Cardiac fibroblast (primary cell): ENCODE measurements around the gene MACROD2.

Source experiments
- DNase-seq, 2 donors: peaks; one replicate each; pipeline versions ENCODE4 v3.0.0 to v3.0.0-alpha.2; 2010; ENCODE audit warnings: low read depth in 2 of 2
- H3K4me3 ChIP-seq, 2 donors: replicated peaks in 1 of 2; 1 replicate in 1 of 2; 2 replicates in 1 of 2; pipeline ENCODE4 v1.5.1; 2011; ENCODE audit warnings: low read depth in 2 of 2, low read length in 2 of 2, mild to moderate bottlenecking in 2 of 2, moderate library complexity in 1 of 2
- CTCF ChIP-seq: IDR thresholded peaks from one replicate; pipeline ENCODE4 v1.5.1; 2011; ENCODE audit warnings: low read depth, mild to moderate bottlenecking, low read length, inconsistent platforms

Gene MACROD2

GRCh38 chr20:15623215-15623614 is 1627.9 kb downstream of the MACROD2 start:
- H3K4me3 ChIP-seq: no peak overlapping the region
- DNase-seq: no peak
- no peak for TF ChIP-seq CTCF

GRCh38 chr20:15625981-15626380 is 1630.7 kb downstream of the MACROD2 start:
- DNase-seq: no peak
- TF ChIP-seq CTCF: no peak
- no peak overlapping the region for H3K4me3 ChIP-seq

GRCh38 chr20:15627089-15627488 is 1631.8 kb downstream of the MACROD2 start:
- no peak for DNase-seq
- no peak for TF ChIP-seq CTCF
- H3K4me3 ChIP-seq: no peak overlapping the region

- TF ChIP-seq CTCF: no peak
- H3K4me3 ChIP-seq: no peak overlapping the region
- DNase-seq: no peak
Observed at GRCh38 chr20:15627501-15627903, 1632.2 kb downstream of the MACROD2 start.

GRCh38 chr20:15628851-15629353 is 1633.6 kb downstream of the MACROD2 start:
- no peak for TF ChIP-seq CTCF
- no peak for DNase-seq
- no peak overlapping the region for H3K4me3 ChIP-seq

- no peak overlapping the region for H3K4me3 ChIP-seq
- TF ChIP-seq CTCF: no peak
- no peak for DNase-seq
Observed at GRCh38 chr20:15630360-15630759, 1635.0 kb downstream of the MACROD2 start.

GRCh38 chr20:15632680-15633079 is 1637.4 kb downstream of the MACROD2 start:
- DNase-seq: no peak
- TF ChIP-seq CTCF: no peak
- no peak overlapping the region for H3K4me3 ChIP-seq
